ENCODE measurements around the gene CSRNP3.
A peak's percentile ranks its signal among the peaks of the same experiment; 100 is the strongest.

Gene CSRNP3

DNA sequence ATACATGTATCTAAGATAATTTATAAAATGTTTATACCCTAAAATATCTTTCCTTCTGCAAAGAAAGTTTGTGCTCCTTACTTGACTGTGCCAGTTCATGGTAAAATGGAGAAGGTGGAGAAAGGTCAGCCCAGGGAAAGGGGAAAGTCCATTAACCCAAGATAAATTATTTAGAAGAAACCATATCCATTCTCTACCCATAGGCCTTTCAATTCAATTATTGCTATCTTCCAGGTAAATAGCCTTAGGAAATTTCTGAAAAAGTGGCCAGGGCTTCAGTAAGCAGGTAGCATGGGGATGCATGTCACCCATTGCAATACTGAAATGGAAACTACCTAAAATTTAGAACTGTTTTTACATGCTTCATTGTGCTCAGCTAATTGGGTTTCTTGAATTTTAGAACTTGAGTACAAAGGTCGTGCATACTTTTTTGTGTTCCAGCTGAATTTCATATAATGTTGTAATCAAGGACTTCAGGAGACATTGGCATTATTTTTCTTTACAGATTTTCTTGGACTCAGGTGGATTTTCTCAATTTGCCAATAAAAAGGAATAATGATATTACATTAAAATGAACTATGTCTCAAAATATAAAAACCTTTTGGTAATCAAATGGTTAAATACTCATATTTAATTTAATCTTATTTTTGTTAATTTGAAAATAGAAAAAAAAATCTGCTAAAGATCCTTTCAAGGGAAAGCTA lies 124.9 kb downstream of the CSRNP3 start:
- TF ChIP-seq CTCF (IDR thresholded peaks at IDR 0.05; ENCODE audit: insufficient read depth, low read length, poor library complexity, severe bottlenecking), result no peak
- Histone ChIP-seq H3K36me3 (ENCODE audit: control insufficient read depth, insufficient read depth, low read length) (no peaks in the 10 kb centered on the region), H3K27me3 (replicated peaks; ENCODE audit: control insufficient read depth, insufficient read depth, low read length) (no peaks in the 10 kb centered on the region), H3K4me3 (replicated peaks; ENCODE audit: low read depth, low read length) (no peak overlapping the region)
- peak; percentile 42 for DNase-seq (ENCODE audit: extremely low read depth, insufficient read length)

GRCh38 chr2:165594935-165595255 lies 125.4 kb downstream of the CSRNP3 start:
- TF ChIP-seq CTCF (IDR thresholded peaks at IDR 0.05; ENCODE audit: insufficient read depth, low read length, poor library complexity, severe bottlenecking), result no peak
- Histone ChIP-seq H3K27me3 (replicated peaks; ENCODE audit: control insufficient read depth, insufficient read depth, low read length) (no peaks in the 10 kb centered on the region), H3K4me3 (replicated peaks; ENCODE audit: low read depth, low read length) (no peak overlapping the region), H3K36me3 (ENCODE audit: control insufficient read depth, insufficient read depth, low read length) (no peaks in the 10 kb centered on the region)
- peak; percentile 43 for DNase-seq (ENCODE audit: extremely low read depth, insufficient read length)

DNA sequence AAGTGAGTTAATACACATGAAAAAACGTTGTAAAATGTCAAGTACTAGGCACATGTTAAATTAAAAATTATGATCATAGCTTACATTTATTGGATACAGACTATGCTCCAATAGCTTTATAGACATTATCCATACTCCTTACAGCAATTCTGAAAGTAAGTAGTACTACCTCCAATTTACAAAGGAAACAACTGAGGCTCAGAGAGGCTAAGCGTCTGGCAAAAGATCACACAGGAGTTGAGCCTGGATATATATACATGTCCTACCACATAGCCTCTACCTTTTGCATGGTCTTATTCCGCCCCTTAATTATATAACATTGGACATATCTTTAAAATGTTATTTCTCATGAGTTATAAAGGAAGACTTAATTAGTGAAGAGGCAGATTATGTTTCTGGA lies 127.3 kb downstream of the CSRNP3 start:
- no peak for DNase-seq (ENCODE audit: extremely low read depth, insufficient read length)
- H3K36me3 ChIP-seq (ENCODE audit: control insufficient read depth, insufficient read depth, low read length), result no peaks in the 10 kb centered on the region
- no peak for TF ChIP-seq CTCF (IDR thresholded peaks at IDR 0.05; ENCODE audit: insufficient read depth, low read length, poor library complexity, severe bottlenecking)
- no peak overlapping the region for H3K4me3 ChIP-seq (replicated peaks; ENCODE audit: low read depth, low read length)
- no peaks in the 10 kb centered on the region for H3K27me3 ChIP-seq (replicated peaks; ENCODE audit: control insufficient read depth, insufficient read depth, low read length)

- no peaks in the 10 kb centered on the region for H3K27me3 ChIP-seq (replicated peaks; ENCODE audit: control insufficient read depth, insufficient read depth, low read length)
- DNase-seq (ENCODE audit: extremely low read depth, insufficient read length), result no peak
- no peak for TF ChIP-seq CTCF (IDR thresholded peaks at IDR 0.05; ENCODE audit: insufficient read depth, low read length, poor library complexity, severe bottlenecking)
- no peak overlapping the region for H3K4me3 ChIP-seq (replicated peaks; ENCODE audit: low read depth, low read length)
- no peaks in the 10 kb centered on the region for H3K36me3 ChIP-seq (ENCODE audit: control insufficient read depth, insufficient read depth, low read length)
These were observed 131.8 kb downstream of the CSRNP3 start for GRCh38 chr2:165601065-165601830.

DNA sequence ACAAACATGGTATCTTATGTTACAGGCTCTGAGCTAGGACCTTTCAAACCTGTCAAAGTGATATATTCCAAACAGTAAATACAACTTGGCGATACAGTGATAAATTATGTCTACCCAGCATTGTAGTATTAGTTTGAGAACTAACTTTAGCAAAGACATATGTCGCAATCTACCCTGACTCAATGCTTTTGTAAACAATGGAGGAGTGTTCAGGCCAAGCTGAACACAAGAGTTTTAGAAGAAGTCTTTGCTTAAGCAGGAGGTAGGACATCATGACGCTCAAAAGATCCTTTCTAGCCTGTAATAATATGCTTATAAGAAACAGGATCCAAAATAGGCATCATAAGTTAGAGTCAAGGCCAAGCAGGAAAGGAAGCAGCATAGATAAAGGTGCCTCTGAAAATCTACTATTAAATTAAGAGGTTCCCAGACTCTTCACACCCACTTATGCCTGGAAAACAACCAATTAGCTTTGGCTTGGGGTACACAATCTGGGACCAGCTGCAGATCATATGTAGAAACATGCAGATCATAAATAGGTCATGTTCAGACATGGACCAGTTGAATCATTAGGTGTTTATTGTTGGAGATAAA lies 132.5 kb downstream of the CSRNP3 start:
- Histone ChIP-seq H3K27me3 (replicated peaks; ENCODE audit: control insufficient read depth, insufficient read depth, low read length) (no peaks in the 10 kb centered on the region), H3K4me3 (replicated peaks; ENCODE audit: low read depth, low read length) (no peak overlapping the region), H3K36me3 (ENCODE audit: control insufficient read depth, insufficient read depth, low read length) (no peaks in the 10 kb centered on the region)
- TF ChIP-seq CTCF (IDR thresholded peaks at IDR 0.05; ENCODE audit: insufficient read depth, low read length, poor library complexity, severe bottlenecking), result no peak
- no peak for DNase-seq (ENCODE audit: extremely low read depth, insufficient read length)
